A172 (cell line): ENCODE results near the gene ZNF383. TPM values are rescaled to one million over a fixed set of nuclear protein-coding genes. Genes with fewer than 3 reads are reported as not detected.
"Not testable (repeated sequence)": the region's sequence is repeated elsewhere in the genome, so short reads cannot be mapped to it uniquely, and the experiment has no call there.

Source experiments
- DNase-seq: peaks from one replicate; pipeline ENCODE4 v3.0.0-alpha.2; 2015; ENCODE audit warnings: low spot score
- total RNA-seq: library from RNA; depleted of rRNA; stranded (reverse); fragments of >200 nt; shearing (Covaris generic); gene quantifications from 2 replicates; pipeline ENCODE4 v1.2.3, GENCODE V29; 2014; rRNA removed

Gene ZNF383
- total RNA-seq: 3.9 and 8.3 TPM in 2 replicates

- DNase-seq: peak; percentile 82
Observed at GRCh38 chr19:37217775-37218591, at the start of gene ZNF383. Gene ZNF383 (plus strand): TSS chr19:37218214. CDS start chr19:37230454, 12,240 bp downstream.

GRCh38 chr19:37172368-37173366 is 45.3 kb upstream of the ZNF383 start, which contains the start of gene ZNF585A:
Gene ZNF585A (minus strand): TSS chr19:37172695. CDS start chr19:37169910, 2,785 bp downstream.
- DNase-seq: peak; percentile 98

DNA sequence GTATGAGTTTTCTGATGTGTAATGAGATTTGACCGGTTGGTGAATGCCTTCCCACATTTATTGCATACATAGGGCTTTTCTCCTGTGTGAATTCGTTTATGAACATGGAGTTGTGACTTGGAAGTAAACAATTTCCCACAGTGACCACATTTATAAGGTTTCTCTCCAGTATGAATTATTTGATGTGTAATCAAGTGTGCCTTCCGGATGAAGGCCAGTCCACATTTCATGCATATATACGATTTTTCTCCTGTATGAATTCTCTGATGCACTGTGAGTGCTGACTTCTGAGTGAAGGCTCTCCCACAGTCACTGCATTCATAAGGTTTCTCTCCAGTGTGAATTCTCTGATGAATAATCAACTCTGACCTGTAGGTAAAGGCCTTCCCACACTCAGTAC is 31.9 kb upstream of the ZNF383 start:
- not testable (repeated sequence) for DNase-seq

- DNase-seq: not testable (repeated sequence)
Observed at GRCh38 chr19:37195248-37195647, 22.8 kb upstream of the ZNF383 start.

GRCh38 chr19:37197115-37197514 is 20.9 kb upstream of the ZNF383 start:
- DNase-seq: not testable (repeated sequence)

DNA sequence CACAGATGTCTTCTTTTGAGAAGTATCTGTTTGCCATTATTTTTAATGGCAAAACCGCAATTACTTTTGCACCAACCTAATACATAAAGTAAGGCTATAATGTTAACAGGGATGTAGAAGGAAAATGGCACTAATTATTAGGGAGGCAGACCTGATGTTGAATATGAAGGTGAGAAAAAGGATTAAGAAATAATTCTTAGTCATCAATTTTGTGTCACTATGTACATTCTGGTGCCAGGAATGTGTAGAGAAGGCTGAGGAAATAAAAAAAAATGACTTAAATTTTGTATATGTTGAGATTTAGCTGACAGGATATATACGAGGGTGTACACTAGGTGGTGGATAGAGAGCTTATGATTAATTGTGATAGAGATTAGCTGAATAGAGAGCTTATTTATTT is 20.2 kb upstream of the ZNF383 start:
- no peak for DNase-seq

DNA sequence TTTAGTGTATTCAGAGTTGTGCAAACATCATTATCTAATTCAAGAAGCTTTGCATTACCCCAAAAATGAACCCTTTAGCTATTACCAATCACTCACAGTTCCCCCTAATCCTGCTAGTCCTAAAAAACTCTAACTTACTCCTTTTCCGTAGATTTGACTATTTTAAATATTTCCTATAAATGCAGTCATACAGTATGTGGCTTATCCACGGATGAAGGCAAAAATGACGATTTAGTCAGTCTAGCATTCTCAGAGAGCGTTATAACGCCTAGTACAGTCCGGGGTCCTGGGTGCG is 587 bp upstream of the ZNF383 start:
- DNase-seq: no peak

- no peak for DNase-seq
Observed at GRCh38 chr19:37218592-37218935, 550 bp downstream of the ZNF383 start.

- no peak for DNase-seq
Observed at GRCh38 chr19:37220383-37220782, 2.4 kb downstream of the ZNF383 start.

DNA sequence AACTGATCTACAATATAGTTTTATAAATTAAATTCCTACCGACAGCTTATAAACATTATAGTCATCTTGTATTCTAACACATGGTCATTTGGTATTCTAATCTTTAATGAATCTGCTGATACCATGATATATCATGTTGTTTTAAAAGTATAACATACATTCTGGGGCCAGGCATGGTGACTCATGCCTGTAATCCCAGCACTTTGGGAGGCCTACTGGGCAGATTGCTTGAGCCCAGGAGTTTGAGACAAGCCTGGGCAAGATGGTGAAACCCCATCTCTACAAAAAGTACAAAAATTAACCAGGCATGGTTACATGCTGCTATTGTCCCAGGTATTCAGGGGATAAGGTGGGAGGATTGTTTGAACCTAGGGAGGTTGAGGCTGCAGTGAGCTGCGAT is 3.1 kb downstream of the ZNF383 start:
- DNase-seq: no peak

DNA sequence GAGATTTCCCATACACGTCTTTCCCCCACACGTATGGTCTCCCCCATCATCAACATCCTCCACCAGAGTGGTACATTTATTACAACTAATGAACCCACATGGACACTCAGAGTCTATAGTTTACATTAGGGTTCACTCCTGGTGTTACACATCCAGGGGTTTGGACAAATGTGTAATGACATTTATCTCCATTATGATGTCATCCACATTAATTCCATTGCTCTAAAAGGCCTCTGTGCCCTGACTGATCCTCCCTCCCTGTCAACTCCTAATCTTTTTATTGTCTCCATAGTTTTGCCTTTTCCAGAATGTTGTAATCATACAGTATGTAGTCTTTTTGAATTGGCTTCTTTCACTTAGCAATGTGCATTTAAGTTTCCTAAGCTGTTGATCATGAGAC is 8.2 kb downstream of the ZNF383 start:
- no peak for DNase-seq

DNA sequence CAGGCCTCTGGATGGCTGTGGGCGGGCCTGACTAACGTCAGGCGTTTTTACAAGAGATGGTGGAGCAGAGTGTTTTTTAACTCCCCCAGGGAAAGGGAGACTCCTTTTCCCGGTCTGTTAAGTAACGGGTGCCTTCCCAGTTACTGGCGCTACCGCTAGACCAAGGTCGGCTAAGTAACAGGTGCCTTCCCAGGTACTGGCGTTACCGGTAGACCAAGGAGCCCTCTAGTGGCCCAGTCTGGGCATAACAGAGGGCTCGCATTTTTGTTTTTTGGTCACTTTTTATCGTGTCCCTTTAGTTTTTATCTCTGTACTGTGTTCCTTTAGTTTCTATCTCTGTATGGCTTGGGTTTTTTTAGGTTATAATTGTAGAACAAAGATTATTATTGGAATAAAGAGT is 10.0 kb downstream of the ZNF383 start:
- DNase-seq: no peak

DNA sequence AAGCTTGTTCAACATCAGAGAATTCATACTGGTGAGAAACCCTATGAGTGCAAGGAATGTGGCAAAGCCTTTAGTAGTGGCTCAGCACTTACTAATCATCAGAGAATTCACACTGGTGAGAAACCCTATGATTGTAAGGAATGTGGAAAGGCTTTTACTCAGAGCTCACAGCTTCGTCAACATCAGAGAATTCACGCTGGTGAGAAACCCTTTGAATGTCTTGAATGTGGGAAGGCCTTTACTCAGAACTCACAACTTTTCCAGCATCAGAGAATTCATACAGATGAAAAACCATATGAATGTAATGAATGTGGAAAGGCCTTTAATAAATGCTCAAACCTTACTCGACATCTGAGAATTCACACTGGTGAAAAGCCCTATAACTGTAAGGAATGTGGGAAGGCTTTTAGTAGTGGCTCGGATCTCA is 25.2 kb downstream of the ZNF383 start:
- no peak for DNase-seq

DNA sequence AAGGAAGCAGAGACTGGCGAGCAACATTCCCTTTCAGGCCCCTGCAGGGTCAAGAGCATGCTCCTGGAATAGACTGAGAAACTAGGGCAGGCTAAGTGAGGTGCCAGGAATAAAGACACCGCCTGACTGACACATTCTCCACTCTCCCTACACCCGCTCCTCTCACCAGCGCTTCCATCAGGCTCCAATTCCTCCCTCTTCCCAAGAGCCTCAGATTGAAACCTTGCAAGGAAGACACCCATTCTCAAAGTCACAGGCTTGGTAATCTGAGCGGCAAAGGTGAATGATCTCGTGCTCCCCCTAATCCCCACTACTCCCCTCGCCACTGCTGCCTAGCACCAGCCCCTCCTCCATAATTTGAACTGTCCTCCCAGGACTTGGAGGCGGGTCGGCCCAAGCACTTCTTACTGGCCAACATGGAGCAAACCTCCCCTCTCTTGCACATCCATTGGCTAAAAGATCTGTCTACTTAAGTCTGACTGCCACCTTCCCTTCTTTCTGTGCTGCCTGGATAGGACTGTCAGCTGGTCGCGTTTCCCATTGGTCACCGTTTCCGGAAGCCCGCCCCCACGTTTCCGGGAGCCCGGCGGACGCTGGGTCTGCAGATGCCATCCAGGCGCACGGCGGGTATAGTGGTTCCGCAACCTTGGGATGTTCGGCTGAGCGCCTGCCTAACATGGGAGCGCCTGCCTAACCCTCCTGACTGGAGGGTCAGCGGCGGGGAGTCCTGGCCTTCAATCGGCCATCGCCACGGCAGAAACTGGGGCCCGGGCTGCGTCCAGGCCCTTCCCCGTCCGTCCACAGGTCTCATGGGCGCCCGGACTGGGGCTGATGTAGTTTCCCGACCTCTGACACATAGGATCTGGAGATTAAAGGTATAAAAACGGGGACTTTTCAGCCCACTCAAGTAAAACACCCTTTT is 33.6 kb downstream of the ZNF383 start:
- peak; percentile 96 for DNase-seq

DNA sequence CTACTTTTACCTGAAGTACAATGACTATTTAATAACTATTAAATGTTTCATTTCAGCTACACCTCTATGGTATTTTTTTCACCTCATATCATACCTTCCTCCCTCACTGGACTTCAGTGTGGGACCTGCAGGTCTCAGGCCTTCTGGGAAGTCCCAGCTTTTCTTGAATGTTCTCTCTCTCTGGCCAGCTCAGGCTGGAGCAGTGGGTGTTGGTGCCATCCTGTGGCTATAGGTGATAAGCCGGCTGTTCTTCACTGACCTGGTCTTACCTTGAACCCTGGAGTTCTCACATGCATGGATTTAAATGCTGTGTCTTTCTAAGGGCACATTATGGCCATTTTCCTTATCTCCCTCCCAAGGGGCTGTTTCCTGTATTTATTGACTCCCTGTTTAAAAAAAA is 45.0 kb downstream of the ZNF383 start:
- not testable (repeated sequence) for DNase-seq

DNA sequence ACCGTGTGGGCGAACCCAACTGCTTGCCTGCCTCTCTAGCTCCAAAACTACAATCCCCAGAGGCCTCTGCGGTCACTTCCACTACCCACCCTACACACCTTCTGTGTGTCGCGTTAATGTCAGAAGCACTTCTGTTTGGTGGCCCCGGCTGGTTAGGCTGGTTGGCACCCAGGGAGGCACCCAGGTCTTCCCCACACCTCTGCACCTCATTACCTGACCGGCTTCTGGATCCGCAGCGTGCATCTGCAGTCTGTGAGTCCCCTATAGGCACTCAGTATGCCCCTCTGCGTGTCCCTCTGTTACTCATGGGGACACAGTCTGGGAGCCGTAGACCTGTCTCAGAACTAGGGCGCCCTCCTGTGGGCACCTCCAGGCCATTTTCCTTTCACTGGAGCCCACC is 49.0 kb downstream of the ZNF383 start:
- not testable (repeated sequence) for DNase-seq

GRCh38 chr19:37267755-37268154 is 49.7 kb downstream of the ZNF383 start:
- DNase-seq: not testable (repeated sequence)

DNA sequence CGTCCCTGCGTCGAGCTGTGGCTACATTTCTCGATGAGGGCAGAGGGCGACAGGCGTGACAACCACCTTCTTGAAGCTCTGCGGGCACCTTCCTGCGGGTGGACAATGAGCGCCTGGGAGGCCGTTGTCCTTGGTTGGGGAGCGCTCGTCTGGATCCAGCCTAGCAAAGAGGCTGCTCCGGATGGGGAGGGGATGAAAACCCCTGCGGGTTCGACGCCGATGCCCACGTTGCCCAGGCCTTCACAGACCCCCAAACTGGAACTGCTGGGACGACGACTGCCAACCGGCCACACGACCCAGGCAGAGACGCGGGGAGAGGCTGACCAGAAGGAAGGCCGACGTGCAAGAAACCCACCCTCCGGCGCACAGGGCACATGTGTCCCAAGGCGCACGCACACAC is 62.6 kb downstream of the ZNF383 start:
- DNase-seq: not testable (repeated sequence)

- not testable (repeated sequence) for DNase-seq
Observed at GRCh38 chr19:37284020-37284419, 66.0 kb downstream of the ZNF383 start.

- DNase-seq: not testable (repeated sequence)
Observed at GRCh38 chr19:37289229-37289628, 71.2 kb downstream of the ZNF383 start.
